Fibroblast of pulmonary artery (primary cell): ENCODE data around the gene SV2C.
"Not testable (repeated sequence)": the region's sequence is repeated elsewhere in the genome, so short reads cannot be mapped to it uniquely, and the experiment has no call there.

Source experiments
- DNase-seq: peaks from one replicate; pipeline ENCODE4 v3.0.0-alpha.2; 2010; ENCODE audit warnings: low read depth
- H3K4me3 ChIP-seq: replicated peaks from 2 replicates; pipeline ENCODE4 v1.5.1; 2011; ENCODE audit warnings: low read depth, mild to moderate bottlenecking, control low read depth, low read length, moderate library complexity
- CTCF ChIP-seq: IDR thresholded peaks from 2 replicates; pipeline ENCODE4 v1.5.1; 2011; ENCODE audit warnings: mild to moderate bottlenecking, control low read depth, low read length, inconsistent platforms; ENCODE audit errors: missing control alignments

SV2C gene

GRCh38 chr5:76291305-76292077, 208.3 kb downstream of the SV2C start:
- DNase-seq = no peak
- H3K4me3 ChIP-seq = no peak overlapping the region
- TF ChIP-seq CTCF = no peak

- no peak overlapping the region for H3K4me3 ChIP-seq
- no peak for DNase-seq
- TF ChIP-seq CTCF = no peak
These were observed 209.6 kb downstream of the SV2C start for GRCh38 chr5:76292620-76293322.

- no peak for TF ChIP-seq CTCF
- H3K4me3 ChIP-seq = no peak overlapping the region
- DNase-seq = no peak
These were observed 211.4 kb downstream of the SV2C start for GRCh38 chr5:76294573-76294972.

- no peak for DNase-seq
- TF ChIP-seq CTCF = no peak
- H3K4me3 ChIP-seq = no peak overlapping the region
These were observed 215.7 kb downstream of the SV2C start for GRCh38 chr5:76298852-76299251.

GRCh38 chr5:76299592-76299991, 216.4 kb downstream of the SV2C start:
- DNase-seq = no peak
- H3K4me3 ChIP-seq = no peak overlapping the region
- TF ChIP-seq CTCF = no peak

- not testable (repeated sequence) for DNase-seq, H3K4me3 ChIP-seq
These were observed 218.7 kb downstream of the SV2C start for GRCh38 chr5:76301932-76302331.

- not testable (repeated sequence) for H3K4me3 ChIP-seq, DNase-seq
These were observed 219.5 kb downstream of the SV2C start for GRCh38 chr5:76302661-76303060.

- no peak for TF ChIP-seq CTCF
- no peak overlapping the region for H3K4me3 ChIP-seq
- no peak for DNase-seq
These were observed 220.7 kb downstream of the SV2C start for GRCh38 chr5:76303921-76304320.
